Fibroblast of peridontal ligament (primary cell): Measurements from ENCODE around the gene RPGRIP1L.
A peak's percentile ranks its signal among the peaks of the same experiment; 100 is the strongest.
"Not testable (repeated sequence)": the region's sequence is repeated elsewhere in the genome, so short reads cannot be mapped to it uniquely, and the experiment has no call there.

Experiments
- DNase-seq: peaks from one replicate; pipeline ENCODE4 v3.0.0-alpha.2; 2010; ENCODE audit errors: extremely low read depth

RPGRIP1L gene

GRCh38 chr16:53712065-53712464 is 8.4 kb upstream of the RPGRIP1L start:
- DNase-seq: no peak

- DNase-seq: no peak
These were observed 7.7 kb upstream of the RPGRIP1L start for GRCh38 chr16:53711390-53711789.

DNA sequence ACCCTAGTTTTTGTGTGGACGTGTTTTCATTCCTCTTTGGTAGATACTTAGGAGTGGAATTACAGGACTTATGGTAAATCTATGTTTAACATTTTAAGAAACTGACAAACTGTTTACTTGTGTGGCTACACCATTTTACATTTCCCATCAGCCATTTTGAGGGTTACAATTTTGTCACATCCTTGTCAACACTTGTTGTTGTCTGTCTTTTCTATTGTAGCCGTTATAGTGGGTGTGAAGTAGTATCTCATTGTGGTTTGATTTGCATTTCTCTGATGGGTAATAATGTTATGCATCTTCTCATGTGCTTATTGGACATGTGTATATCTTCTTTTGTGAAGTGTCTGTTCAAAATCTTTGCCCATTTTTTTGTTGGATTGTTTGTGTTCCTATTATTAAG is 4.8 kb upstream of the RPGRIP1L start:
- no peak for DNase-seq

DNA sequence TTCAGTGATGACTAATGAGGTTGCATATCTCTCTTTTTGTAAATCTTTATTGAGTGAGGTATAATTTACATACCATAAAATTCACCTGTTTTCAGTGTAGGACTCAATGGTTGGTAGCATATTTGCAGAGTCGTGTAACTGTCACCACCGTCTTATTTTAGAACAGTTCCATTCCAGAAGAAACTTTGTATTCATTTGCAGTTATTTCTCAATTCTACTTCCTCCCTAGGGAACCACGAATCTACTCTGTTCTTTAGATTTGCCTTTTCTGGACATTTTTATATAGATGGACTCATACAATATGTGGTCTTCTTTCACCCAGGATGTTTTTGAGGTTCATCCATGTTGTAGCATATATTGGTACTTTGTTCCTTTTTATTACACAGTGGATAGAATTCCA is 4.0 kb upstream of the RPGRIP1L start:
- no peak for DNase-seq

GRCh38 chr16:53704445-53704813 is 770 bp upstream of the RPGRIP1L start:
- DNase-seq: no peak

GRCh38 chr16:53698271-53698670 is 5.4 kb downstream of the RPGRIP1L start:
- DNase-seq: not testable (repeated sequence)

DNA sequence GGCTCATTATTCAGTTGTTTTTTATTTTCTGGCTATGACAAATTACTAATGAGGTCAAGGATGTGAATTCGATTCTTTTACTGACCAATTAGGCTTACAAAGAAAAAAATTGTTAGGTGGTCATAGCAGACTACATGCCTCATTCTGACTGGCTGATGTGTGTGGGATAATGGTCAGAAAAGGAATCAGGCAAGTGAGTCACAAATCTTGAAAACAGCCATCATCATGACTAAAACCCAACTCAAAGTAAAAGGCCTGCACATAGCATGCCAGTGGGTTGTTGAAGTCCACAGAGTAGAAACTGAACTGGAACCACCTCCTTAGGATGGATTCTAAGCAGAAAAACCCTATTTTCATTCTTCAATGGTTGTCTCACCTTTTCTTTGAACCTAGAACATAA is 8.6 kb downstream of the RPGRIP1L start:
- DNase-seq: peak; percentile 86

- DNase-seq: no peak
These were observed 10.3 kb downstream of the RPGRIP1L start for GRCh38 chr16:53693320-53693719.

- no peak for DNase-seq
These were observed 11.5 kb downstream of the RPGRIP1L start for GRCh38 chr16:53692146-53692545.

GRCh38 chr16:53690771-53691170 is 12.9 kb downstream of the RPGRIP1L start:
- DNase-seq: no peak

- no peak for DNase-seq
These were observed 14.0 kb downstream of the RPGRIP1L start for GRCh38 chr16:53689636-53690035.

DNA sequence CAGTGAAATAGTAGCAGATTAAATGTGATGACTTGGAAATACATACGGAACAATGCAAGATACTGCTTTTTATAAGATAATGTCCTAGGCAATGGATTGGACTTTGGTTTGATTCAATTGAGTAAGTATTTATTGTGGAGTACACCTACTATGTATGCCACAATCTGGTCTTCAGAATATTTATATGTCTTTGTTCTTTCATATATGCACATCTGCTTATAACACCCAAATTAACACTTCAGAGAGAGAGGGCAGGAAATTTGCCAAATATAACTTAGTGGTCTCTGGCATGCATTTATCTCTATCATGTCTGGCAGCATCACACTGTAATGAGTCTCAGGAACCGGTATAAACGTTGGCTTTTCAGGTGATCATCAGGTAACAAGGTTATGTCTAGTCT is 16.9 kb downstream of the RPGRIP1L start:
- no peak for DNase-seq

GRCh38 chr16:53685334-53685733 is 18.3 kb downstream of the RPGRIP1L start:
- DNase-seq: not testable (repeated sequence)

DNA sequence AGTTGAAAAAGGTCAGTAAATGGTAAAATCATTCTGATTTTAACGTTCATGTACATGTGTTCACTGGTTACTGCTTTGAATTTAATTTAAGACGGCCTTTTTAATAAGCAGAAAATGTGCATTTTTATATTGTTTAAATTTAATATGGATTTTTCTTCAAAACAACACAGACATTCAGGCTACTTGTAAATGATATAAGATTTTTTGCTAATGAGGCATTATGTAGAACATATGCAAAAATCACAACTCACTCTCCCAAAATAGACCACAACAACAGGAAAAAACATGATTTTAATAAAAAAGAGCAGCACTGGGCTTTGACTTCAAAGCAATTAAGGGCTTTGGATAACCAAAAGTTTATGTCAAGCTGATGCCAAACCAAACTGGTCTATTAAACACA is 22.3 kb downstream of the RPGRIP1L start:
- no peak for DNase-seq

DNA sequence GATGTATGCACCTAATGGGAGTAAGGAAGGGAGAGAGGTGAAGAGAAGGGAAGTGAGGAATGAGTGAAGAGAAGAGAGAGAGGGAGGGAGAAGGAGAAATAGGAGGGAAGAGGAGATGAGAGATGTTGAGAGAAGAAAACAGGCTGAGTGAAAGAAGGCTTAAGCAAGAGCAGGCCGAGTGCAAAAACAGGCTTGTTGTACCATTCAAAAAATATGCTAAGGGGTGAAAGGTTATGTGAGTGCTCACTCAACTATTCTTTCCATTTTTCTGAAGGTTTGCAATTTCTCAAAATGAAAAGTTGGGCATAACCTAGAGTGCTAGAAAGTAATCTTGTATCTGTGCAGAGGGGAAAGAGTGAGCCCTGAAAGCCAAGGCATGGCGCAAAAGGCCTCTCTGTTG is 22.9 kb downstream of the RPGRIP1L start:
- no peak for DNase-seq

DNA sequence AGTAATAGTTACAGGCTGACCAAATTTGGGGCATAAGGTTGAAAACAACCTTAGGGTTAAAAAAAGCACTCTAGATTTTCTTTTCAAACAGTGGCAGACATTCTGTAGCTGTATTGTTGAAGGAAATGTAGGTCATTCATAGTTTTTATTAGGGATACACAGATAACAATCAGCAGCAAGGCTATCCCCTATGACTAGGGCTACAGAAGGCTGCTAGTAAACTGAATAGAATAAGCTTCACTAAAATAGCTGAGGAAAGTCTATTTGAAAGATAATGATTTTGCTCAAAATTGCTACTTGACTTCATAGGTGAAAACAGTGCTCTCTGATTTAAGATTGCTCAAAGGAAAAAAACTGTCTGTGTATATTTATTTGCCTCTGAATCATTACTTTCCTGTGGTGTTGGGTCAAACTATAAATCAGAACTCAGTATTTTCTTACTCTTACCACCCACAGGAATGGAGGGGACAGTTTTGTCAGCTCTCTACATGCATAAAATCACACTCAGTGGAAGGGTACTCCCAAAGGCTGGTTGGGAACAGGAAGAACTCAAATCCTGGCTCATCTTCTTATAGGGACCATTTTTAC is 24.8 kb downstream of the RPGRIP1L start:
- DNase-seq: no peak

GRCh38 chr16:53678155-53678554 is 25.5 kb downstream of the RPGRIP1L start:
- no peak for DNase-seq

- DNase-seq: peak; percentile 39
These were observed 30.5 kb downstream of the RPGRIP1L start for GRCh38 chr16:53673189-53673588.

DNA sequence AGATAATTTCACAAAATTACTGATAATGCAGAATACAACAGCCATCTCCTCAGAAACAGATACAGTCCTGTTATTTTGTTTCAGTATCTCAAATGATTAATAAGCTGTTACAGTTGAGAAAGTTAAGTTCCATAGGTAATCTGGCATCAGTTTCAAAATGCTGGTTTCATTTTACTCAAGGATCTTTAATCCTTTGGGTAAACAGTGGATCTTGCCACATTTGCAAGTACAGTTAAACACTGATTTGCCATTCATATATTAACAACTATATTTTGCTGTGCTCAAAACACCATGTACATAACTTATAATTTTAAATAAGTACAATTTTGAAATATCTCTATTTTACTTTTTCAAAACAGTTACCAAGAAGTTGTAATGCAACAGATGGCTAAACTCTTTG is 31.2 kb downstream of the RPGRIP1L start:
- no peak for DNase-seq

- no peak for DNase-seq
These were observed 34.8 kb downstream of the RPGRIP1L start for GRCh38 chr16:53668869-53669268.

DNA sequence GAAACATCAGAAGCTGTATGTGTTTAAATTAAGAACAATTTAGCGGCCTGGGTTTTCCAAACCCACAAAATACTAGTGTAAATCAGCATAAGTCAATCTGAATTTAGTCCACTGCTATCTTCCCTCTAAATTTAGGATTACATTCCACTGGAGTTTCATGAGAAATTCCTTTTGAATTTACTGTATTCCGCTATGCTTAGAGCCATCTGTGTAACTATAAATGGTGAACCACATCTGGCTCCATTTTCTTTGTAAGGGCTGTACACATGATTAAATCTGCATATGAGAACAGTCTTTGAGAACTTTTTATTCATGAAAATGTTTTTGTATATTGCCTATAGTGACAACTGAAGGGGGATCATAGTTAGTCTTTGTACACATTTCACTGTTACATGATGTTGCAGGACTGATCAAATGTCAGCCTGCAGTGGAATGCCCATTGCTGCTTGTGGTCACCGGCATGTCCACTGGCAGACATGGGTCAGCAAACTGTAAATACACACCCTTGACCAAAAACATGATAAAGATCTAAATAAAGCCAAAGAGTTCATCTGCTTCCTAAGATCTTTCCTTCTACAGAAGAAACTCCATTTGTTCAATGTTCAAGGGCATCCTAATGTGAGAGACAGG is 36.8 kb downstream of the RPGRIP1L start:
- DNase-seq: peak; percentile 88

GRCh38 chr16:53664724-53665345 is 38.8 kb downstream of the RPGRIP1L start:
- DNase-seq: peak; percentile 99

DNA sequence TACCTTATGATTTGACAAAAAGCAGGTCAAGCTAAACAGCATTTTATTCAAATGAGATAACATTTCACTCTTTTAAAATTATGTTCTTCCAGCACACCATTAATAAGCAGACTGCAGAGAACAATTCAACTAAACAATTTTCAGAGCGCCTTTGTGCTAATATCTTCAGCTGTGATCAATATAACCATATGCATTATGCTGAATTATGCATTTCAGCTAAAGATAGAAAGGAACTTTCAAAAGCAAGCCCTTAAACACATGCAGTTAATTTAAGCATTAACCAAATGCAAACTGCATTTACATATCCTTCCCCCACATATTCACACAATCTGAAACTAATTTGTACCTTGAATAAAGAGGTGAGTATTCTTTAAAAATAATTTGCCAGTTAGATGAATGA is 41.6 kb downstream of the RPGRIP1L start:
- no peak for DNase-seq

DNA sequence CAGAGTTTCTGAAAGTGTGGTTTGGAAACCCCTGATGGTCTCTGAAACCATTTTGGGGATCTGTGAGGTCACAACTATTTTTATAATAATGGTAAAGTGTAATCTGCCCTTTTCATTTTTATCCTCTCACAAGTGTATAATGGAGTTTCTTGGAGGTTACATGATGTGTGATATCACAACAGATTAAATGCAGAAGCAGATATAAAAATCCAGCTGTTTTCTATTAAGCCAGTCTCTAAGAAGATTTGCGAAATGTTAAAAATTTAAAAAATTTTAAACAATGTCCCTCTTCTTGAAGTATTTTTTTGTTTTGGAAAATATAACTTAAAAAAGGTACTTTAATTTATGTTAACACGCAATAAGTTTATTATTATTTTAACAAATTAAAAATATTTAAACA is 48.7 kb downstream of the RPGRIP1L start:
- DNase-seq: peak; percentile 63
